Effector memory CD4-positive, alpha-beta T cell (primary cell): ENCODE measurements around the gene FA2H.
"Not testable (repeated sequence)": the region's sequence is repeated elsewhere in the genome, so short reads cannot be mapped to it uniquely, and the experiment has no call there.

Experiments
- DNase-seq, 3 donors: peaks; one replicate each; pipeline ENCODE4 v3.0.0-alpha.2; 2020
- H3K27ac ChIP-seq: 2 replicates; pipeline ENCODE4 v1.7.0; 2013; ENCODE audit warnings: mild to moderate bottlenecking, low read length, moderate library complexity; ENCODE audit not compliant: insufficient read depth, poor library complexity, severe bottlenecking
- H3K27me3 ChIP-seq: replicated peaks from 2 replicates; pipeline ENCODE4 v1.7.0; 2013; ENCODE audit warnings: mild to moderate bottlenecking, low read length; ENCODE audit not compliant: insufficient read depth, control insufficient read depth, poor library complexity, severe bottlenecking
- H3K36me3 ChIP-seq: 2 replicates; pipeline ENCODE4 v1.7.0; 2013; ENCODE audit warnings: mild to moderate bottlenecking, low read length, moderate library complexity; ENCODE audit not compliant: control insufficient read depth, insufficient read depth
- H3K4me1 ChIP-seq: 2 replicates; pipeline ENCODE4 v1.7.0; 2013; ENCODE audit warnings: low read length, mild to moderate bottlenecking; ENCODE audit not compliant: control insufficient read depth, insufficient read depth, poor library complexity, severe bottlenecking
- H3K4me3 ChIP-seq: 2 replicates; pipeline ENCODE4 v1.7.0; 2013; ENCODE audit warnings: low read length, low read depth, mild to moderate bottlenecking; ENCODE audit not compliant: insufficient read depth, poor library complexity, severe bottlenecking
- H3K9me3 ChIP-seq: 2 replicates; pipeline ENCODE4 v1.7.0; 2013; ENCODE audit warnings: mild to moderate bottlenecking, low read length, moderate library complexity; ENCODE audit not compliant: control insufficient read depth

Gene FA2H

DNA sequence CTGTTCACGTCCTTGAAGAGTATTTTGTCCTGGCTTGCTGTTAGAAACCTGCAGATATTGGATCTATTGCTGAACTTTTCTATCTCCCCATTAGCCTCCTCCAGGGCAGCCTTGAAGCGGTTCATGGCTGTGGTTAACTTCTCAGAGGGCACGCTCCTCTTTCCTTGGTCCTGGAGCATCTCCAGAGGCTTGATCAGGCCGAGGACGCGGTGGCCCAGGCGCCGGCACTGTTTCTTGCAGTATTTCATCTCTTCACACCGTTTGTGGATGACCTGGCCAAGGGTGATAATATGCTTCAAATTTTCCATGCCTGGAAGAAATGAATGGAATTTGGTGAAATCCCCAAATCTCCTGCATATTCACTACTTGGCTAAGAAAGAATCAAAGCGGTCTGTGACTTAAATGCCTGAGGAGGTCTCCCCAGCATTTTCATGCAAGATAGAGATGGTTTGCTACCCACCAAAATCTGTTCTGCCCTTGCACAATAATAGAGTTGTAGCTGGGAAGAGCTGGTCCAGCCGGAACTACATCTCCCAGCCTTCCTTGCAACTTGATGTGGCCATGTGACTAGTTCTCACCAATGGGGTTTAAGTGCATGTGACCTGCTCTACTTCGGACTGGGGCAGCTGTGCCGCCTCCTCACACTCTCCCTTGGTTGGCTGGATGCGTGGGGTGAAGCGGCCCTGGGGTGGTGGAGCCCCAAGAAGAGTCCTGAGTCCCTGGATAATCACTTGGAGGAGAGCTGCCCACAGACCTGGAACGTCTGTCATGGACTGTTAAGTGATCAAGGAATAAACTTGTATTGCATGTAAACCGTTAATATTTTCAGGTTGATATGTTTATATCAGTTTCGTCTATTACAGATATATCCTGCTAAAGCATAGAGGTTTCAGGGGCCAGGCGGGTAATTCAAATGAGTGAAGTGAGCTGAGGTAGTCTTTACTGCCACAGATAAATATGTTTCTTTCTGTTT is 78.9 kb downstream of the FA2H start:
- H3K4me1 ChIP-seq, result peaks cover 16% of the 10 kb centered on the region
- no peaks in the 10 kb centered on the region for H3K27me3 ChIP-seq
- H3K9me3 ChIP-seq, result no peaks in the 10 kb centered on the region
- peak; percentile 34 to 64 (median 46) for DNase-seq
- no peak overlapping the region for H3K27ac ChIP-seq
- no peak overlapping the region for H3K4me3 ChIP-seq
- peaks cover 30% of the 10 kb centered on the region for H3K36me3 ChIP-seq

- Histone ChIP-seq H3K27me3 (no peaks in the 10 kb centered on the region), H3K27ac (no peak overlapping the region), H3K4me3 (no peak overlapping the region), H3K9me3 (no peaks in the 10 kb centered on the region), H3K4me1 (peaks cover 7% of the 10 kb centered on the region), H3K36me3 (peaks cover 49% of the 10 kb centered on the region)
- no peak for DNase-seq
Observed at GRCh38 chr16:74691093-74691855, 83.3 kb downstream of the FA2H start.

- no peaks in the 10 kb centered on the region for H3K27me3 ChIP-seq
- no peak for DNase-seq
- H3K9me3 ChIP-seq, result no peaks in the 10 kb centered on the region
- no peaks in the 10 kb centered on the region for H3K4me1 ChIP-seq
- H3K36me3 ChIP-seq, result peaks cover 73% of the 10 kb centered on the region
- H3K27ac ChIP-seq, result no peak overlapping the region
- H3K4me3 ChIP-seq, result no peak overlapping the region
Observed at GRCh38 chr16:74682556-74682955, 92.1 kb downstream of the FA2H start.

DNA sequence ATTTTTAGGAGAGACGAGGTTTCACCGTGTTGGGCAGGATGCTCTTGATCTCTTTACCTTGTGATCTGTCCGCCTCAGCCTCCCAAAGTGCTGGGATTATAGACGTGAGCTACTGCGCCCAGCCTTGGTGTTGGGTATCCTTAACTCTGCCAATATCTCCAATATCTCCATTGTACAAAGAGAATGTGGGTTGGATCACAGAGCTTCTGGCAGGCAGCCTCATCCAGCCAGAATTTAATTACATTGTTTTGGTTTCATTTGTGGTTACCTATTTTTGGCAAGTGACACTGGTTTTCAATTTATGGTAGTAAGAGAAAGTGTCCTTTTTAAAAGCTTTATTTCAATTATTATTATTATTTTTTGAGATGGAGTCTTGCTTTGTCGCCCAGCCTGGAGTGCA is 93.9 kb downstream of the FA2H start:
- no peak for DNase-seq
- H3K4me1 ChIP-seq, result no peaks in the 10 kb centered on the region
- no peak overlapping the region for H3K4me3 ChIP-seq
- H3K27ac ChIP-seq, result no peak overlapping the region
- H3K27me3 ChIP-seq, result no peaks in the 10 kb centered on the region
- peaks cover 80% of the 10 kb centered on the region for H3K36me3 ChIP-seq
- no peaks in the 10 kb centered on the region for H3K9me3 ChIP-seq

- Histone ChIP-seq H3K4me1 (no peaks in the 10 kb centered on the region), H3K9me3 (no peaks in the 10 kb centered on the region), H3K27ac (no peak overlapping the region), H3K27me3 (no peaks in the 10 kb centered on the region), H3K4me3 (no peak overlapping the region), H3K36me3 (peaks cover 80% of the 10 kb centered on the region)
- DNase-seq, result no peak
Observed at GRCh38 chr16:74679983-74680382, 94.6 kb downstream of the FA2H start.

GRCh38 chr16:74677868-74678267 is 96.8 kb downstream of the FA2H start:
- Histone ChIP-seq H3K4me3 (no peak overlapping the region), H3K27me3 (no peaks in the 10 kb centered on the region), H3K27ac (no peak overlapping the region), H3K9me3 (no peaks in the 10 kb centered on the region), H3K36me3 (peaks cover 83% of the 10 kb centered on the region), H3K4me1 (no peaks in the 10 kb centered on the region)
- no peak for DNase-seq

- no peak for DNase-seq
- H3K27ac ChIP-seq, result no peak overlapping the region
- H3K36me3 ChIP-seq, result peaks cover 63% of the 10 kb centered on the region
- H3K9me3 ChIP-seq, result no peaks in the 10 kb centered on the region
- H3K27me3 ChIP-seq, result no peaks in the 10 kb centered on the region
- no peak overlapping the region for H3K4me3 ChIP-seq
- no peaks in the 10 kb centered on the region for H3K4me1 ChIP-seq
Observed at GRCh38 chr16:74673876-74674275, 100.7 kb downstream of the FA2H start.

- not testable (repeated sequence) for DNase-seq, H3K4me3 ChIP-seq, H3K27me3 ChIP-seq, H3K9me3 ChIP-seq, H3K27ac ChIP-seq
- H3K36me3 ChIP-seq, result peaks cover 28% of the 10 kb centered on the region
- H3K4me1 ChIP-seq, result peaks cover 17% of the 10 kb centered on the region
Observed at GRCh38 chr16:74668877-74669276, 105.7 kb downstream of the FA2H start.

DNA sequence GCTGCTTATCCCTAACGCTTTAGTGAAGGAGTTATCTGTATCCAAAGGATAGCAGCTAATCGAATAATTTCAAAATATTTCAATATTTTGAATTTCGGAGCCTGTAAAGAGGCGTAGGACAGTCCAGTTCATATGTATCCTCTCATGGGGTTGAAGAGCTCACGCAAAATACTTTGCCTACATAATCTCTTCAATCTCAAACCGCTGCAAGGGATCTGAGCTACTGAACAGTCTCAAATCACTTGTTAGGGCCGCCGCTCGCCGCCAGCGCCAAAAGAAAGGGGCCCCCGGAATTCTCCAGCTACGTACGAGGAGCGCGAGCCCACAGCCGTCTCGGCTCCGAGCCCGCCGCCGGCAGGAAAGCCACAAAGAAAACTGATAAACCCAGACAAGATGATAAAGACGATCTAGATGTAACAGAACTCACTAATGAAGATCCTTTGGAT is 107.3 kb downstream of the FA2H start:
- no peaks in the 10 kb centered on the region for H3K27me3 ChIP-seq
- peak in 2 of 3 donors; percentile 2 to 11 for DNase-seq
- peaks cover 20% of the 10 kb centered on the region for H3K4me1 ChIP-seq
- H3K4me3 ChIP-seq, result peak overlapping the region; percentile 56
- H3K36me3 ChIP-seq, result peaks cover 22% of the 10 kb centered on the region
- no peaks in the 10 kb centered on the region for H3K9me3 ChIP-seq
- H3K27ac ChIP-seq, result no peak overlapping the region
